ENCODE measurements around the gene SLC8A1. TPM values are rescaled to one million over a fixed set of nuclear protein-coding genes. Genes with fewer than 3 reads are reported as not detected.

SLC8A1 gene
- total and polyA plus RNA-seq, 10 of the 15 experiments (the other 5 are each of a cell fraction or from before 2014, with no cell fraction given): under 0.01 to 1.2 (median 0.01) TPM; not detected in 3

GRCh38 chr2:40292291-40292690, 159.6 kb downstream of the SLC8A1 start:
- TF ChIP-seq GATAD2B (conservative IDR thresholded peaks at IDR 0.05; ENCODE audit: low read depth): no peak
- TF ChIP-seq ZNF622 (IDR thresholded peaks at IDR 0.05): no peak
- TF ChIP-seq E4F1 (IDR thresholded peaks at IDR 0.05; ENCODE audit: borderline replicate concordance, partially characterized antibody): no peak
- no peak for TF ChIP-seq NFYB (IDR thresholded peaks at IDR 0.05; ENCODE audit: insufficient read depth, low read depth, low read length)
- TF ChIP-seq JUNB (IDR thresholded peaks at IDR 0.05): no peak
- no peaks in the 10 kb centered on the region for H3K36me3 ChIP-seq (ENCODE audit: control insufficient read depth in 2 of 2, insufficient read depth in 2 of 2, low read length in 1 of 2)
- DNase-seq (ENCODE audit: low read depth, low spot score) (no peak), ATAC-seq (no peak), FAIRE-seq (no peak)
- H3K79me2 ChIP-seq (ENCODE audit: control insufficient read depth, insufficient read depth, low read length): no peaks in the 10 kb centered on the region
- no peaks in the 10 kb centered on the region for H4K20me1 ChIP-seq (ENCODE audit: control insufficient read depth, insufficient read depth)
- CTCF ChIA-PET: no interaction called here
- no peaks in the 10 kb centered on the region for H3K4me1 ChIP-seq (ENCODE audit: control insufficient read depth, insufficient read depth, low read length)
- no peak overlapping the region for H3K4me2 ChIP-seq (ENCODE audit: control insufficient read depth, insufficient read depth)
- H3K9me3 ChIP-seq (replicated peaks; ENCODE audit: control insufficient read depth, insufficient read depth, low read length): no peaks in the 10 kb centered on the region
- POLR2A ChIA-PET: no interaction called here
- no peak overlapping the region for H3K4me3 ChIP-seq
- RAD21 ChIA-PET (ENCODE audit: unreplicated experiment): no interaction called here
- SMC1A ChIA-PET (ENCODE audit: uncharacterized antibody, unreplicated experiment): no interaction called here
- WGBS (ENCODE audit: insufficient coverage, insufficient replicate concordance, low lambda C conversion rate, missing lambda C conversion rate): 33% methylated on average over 1 of the region's 1 CpG
- intact Hi-C loops (cut with micrococcal nuclease; ENCODE audit: unreplicated experiment): no loop called here
- H3K9ac ChIP-seq (ENCODE audit: control insufficient read depth, insufficient read depth, low read length): no peak overlapping the region
- no peaks in the 10 kb centered on the region for H3K27me3 ChIP-seq (replicated peaks in 1 of 2; ENCODE audit: control insufficient read depth in 2 of 2, insufficient read depth in 2 of 2, low read length in 1 of 2)
- in situ Hi-C loops (cut with MboI): no loop called here
- no peak overlapping the region for H3K27ac ChIP-seq (ENCODE audit: control insufficient read depth, insufficient read depth)
- H2AFZ ChIP-seq (ENCODE audit: control insufficient read depth, low read depth, low read length): no peak overlapping the region
- BruUV-seq (replicated peaks): no TSS peak

Data from GM12878 (cell line).